GM23338 (cell line): Measurements from ENCODE around the gene NCL. TPM values are rescaled to one million over a fixed set of nuclear protein-coding genes. Genes with fewer than 3 reads are reported as not detected.

Experiments used
- ATAC-seq: fragments of 200-7000 bp; cut with Tn5 transposase; 3 replicates; pipeline ENCODE4 v1.9.1; 2020
- DNase-seq: peaks from one replicate; pipeline ENCODE4 v3.0.0-alpha.2; 2015; ENCODE audit warnings: low spot score
- H2AFZ ChIP-seq: fragments of 200-600 bp; sonication (generic); 2 replicates; pipeline ENCODE4 v1.8.0; 2016; ENCODE audit warnings: antibody characterized with exemption, mild to moderate bottlenecking, moderate library complexity
- H3F3A ChIP-seq: fragments of 200-600 bp; sonication (generic); replicated peaks from 2 replicates; pipeline ENCODE4 v1.8.0; 2017; ENCODE audit warnings: antibody characterized with exemption, mixed run types, low read depth
- H3K27ac ChIP-seq: fragments of 200-600 bp; sonication (generic); 2 replicates; pipeline ENCODE4 v1.6.1; 2016; ENCODE audit warnings: low read depth
- H3K27me3 ChIP-seq: fragments of 200-600 bp; sonication (generic); 2 replicates; pipeline ENCODE4 v1.8.0; 2016; ENCODE audit warnings: mild to moderate bottlenecking, mixed run types, moderate library complexity; ENCODE audit not compliant: insufficient read depth
- H3K36me3 ChIP-seq: fragments of 200-600 bp; sonication (generic); 2 replicates; pipeline ENCODE4 v1.8.0; 2016; ENCODE audit warnings: mild to moderate bottlenecking; ENCODE audit not compliant: insufficient read depth
- H3K4me1 ChIP-seq: fragments of 200-600 bp; sonication (generic); 2 replicates; pipeline ENCODE4 v1.8.0; 2016; ENCODE audit warnings: mild to moderate bottlenecking, moderate library complexity; ENCODE audit not compliant: insufficient read depth
- H3K4me2 ChIP-seq: fragments of 200-600 bp; sonication (generic); 2 replicates; pipeline ENCODE4 v1.7.1; 2017; ENCODE audit warnings: mixed run types
- H3K4me3 ChIP-seq: fragments of 200-600 bp; sonication (generic); 2 replicates; pipeline ENCODE4 v1.6.1; 2016; ENCODE audit warnings: mixed run types
- H3K79me2 ChIP-seq: fragments of 200-600 bp; sonication (generic); replicated peaks from 2 replicates; pipeline ENCODE4 v1.8.0; 2017; ENCODE audit warnings: mild to moderate bottlenecking; ENCODE audit not compliant: insufficient read depth
- H3K9me2 ChIP-seq: fragments of 200-600 bp; sonication (generic); 2 replicates; pipeline ENCODE4 v1.8.0; 2017; ENCODE audit not compliant: insufficient read depth
- H4K20me1 ChIP-seq: fragments of 200-600 bp; sonication (generic); replicated peaks from 2 replicates; pipeline ENCODE4 v1.8.0; 2017; ENCODE audit warnings: mild to moderate bottlenecking; ENCODE audit not compliant: insufficient read depth
- H3K27ac Mint-ChIP-seq: 2 replicates; pipeline ENCODE4 v1.8.0; 2020; ENCODE audit warnings: inconsistent platforms, mild to moderate bottlenecking, moderate library complexity, mixed read lengths
- H3K27me3 Mint-ChIP-seq: 3 replicates; pipeline ENCODE4 v1.8.0; 2022; ENCODE audit warnings: low read depth, mild to moderate bottlenecking, moderate library complexity, mixed read lengths, inconsistent platforms; ENCODE audit not compliant: insufficient read depth, poor library complexity
- H3K36me3 Mint-ChIP-seq: 3 replicates; pipeline ENCODE4 v1.8.0; 2021; ENCODE audit warnings: low read depth, mild to moderate bottlenecking, inconsistent platforms, moderate library complexity, mixed read lengths
- H3K4me1 Mint-ChIP-seq: 3 replicates; pipeline ENCODE4 v1.8.0; 2020; ENCODE audit warnings: mild to moderate bottlenecking, inconsistent platforms, mixed read lengths
- H3K4me3 Mint-ChIP-seq: 3 replicates; pipeline ENCODE4 v1.8.0; 2021; ENCODE audit warnings: moderate library complexity, mild to moderate bottlenecking, inconsistent platforms, mixed read lengths
- H3K9me3 Mint-ChIP-seq: 3 replicates; pipeline ENCODE4 v1.8.0; 2020; ENCODE audit warnings: moderate library complexity, mild to moderate bottlenecking, inconsistent platforms, mixed read lengths
- CREB1 ChIP-seq: fragments of 250-450 bp; sonication (Bioruptor Pico); IDR thresholded peaks from 2 replicates; pipeline ENCODE4 v1.5.0; 2020; ENCODE audit warnings: low read depth, mild to moderate bottlenecking, moderate library complexity
- CTCF ChIP-seq, 2 experiments: fragments of 200-600 bp in 1 of 2; sonication (generic) in 1 of 2; conservative IDR thresholded peaks; 2 replicates each; pipeline versions ENCODE4 v1.5.1 to v1.6.1; 2016 to 2017; ENCODE audit warnings: antibody characterized with exemption in 2 of 2, low read depth in 2 of 2, mild to moderate bottlenecking in 2 of 2, moderate library complexity in 1 of 2
- EZH2 ChIP-seq: fragments of 200-600 bp; sonication (generic); IDR thresholded peaks from one replicate; pipeline ENCODE4 v1.8.0; 2017; ENCODE audit warnings: antibody characterized with exemption, mild to moderate bottlenecking, low read depth; ENCODE audit not compliant: unreplicated experiment
- EZH2phosphoT487 ChIP-seq: fragments of 200-600 bp; sonication (generic); IDR thresholded peaks from one replicate; pipeline ENCODE4 v1.8.1; 2018; ENCODE audit warnings: antibody characterized with exemption; ENCODE audit not compliant: unreplicated experiment
- JUNB ChIP-seq: IDR thresholded peaks from one replicate; pipeline ENCODE4 v1.6.1; 2016; ENCODE audit warnings: antibody characterized with exemption; ENCODE audit not compliant: unreplicated experiment
- NANOG ChIP-seq: IDR thresholded peaks from 2 replicates; pipeline ENCODE4 v1.6.1; 2016; ENCODE audit warnings: antibody characterized with exemption, borderline replicate concordance
- POLR2AphosphoS5 ChIP-seq: IDR thresholded peaks from 2 replicates; pipeline ENCODE4 v1.6.1; 2016; ENCODE audit warnings: antibody characterized with exemption, low read depth
- STAT1 ChIP-seq: IDR thresholded peaks from one replicate; pipeline ENCODE4 v1.6.1; 2016; ENCODE audit warnings: antibody characterized with exemption; ENCODE audit not compliant: unreplicated experiment
- ZNF114 ChIP-seq: fragments of 250-450 bp; sonication (Bioruptor Pico); IDR thresholded peaks from 2 replicates; pipeline ENCODE4 v1.5.0; 2020; ENCODE audit warnings: mild to moderate bottlenecking, moderate library complexity
- ZNF331 ChIP-seq: fragments of 250-450 bp; sonication (Bioruptor Pico); IDR thresholded peaks from 2 replicates; pipeline ENCODE4 v1.5.0; 2020; ENCODE audit warnings: low read depth, mild to moderate bottlenecking, moderate library complexity
- ZNF462 ChIP-seq: fragments of 250-450 bp; sonication (Bioruptor Pico); IDR thresholded peaks from 2 replicates; pipeline ENCODE4 v1.5.0; 2020; ENCODE audit warnings: mild to moderate bottlenecking, moderate library complexity
- polyA plus RNA-seq: library from polyadenylated mRNA; unstranded; fragments of >200 nt; fragmentation: Nextera tagmentation; extraction: Ambion mirVana; gene quantifications from 2 replicates; pipeline ENCODE4 v1.2.1, GENCODE V29; 2016
- total RNA-seq: library from RNA; depleted of rRNA; stranded (reverse); fragments of >200 nt; shearing (Covaris generic); gene quantifications from 2 replicates; pipeline ENCODE4 v1.2.3, GENCODE V29; 2014
- TF ChIP-seq, protein P1 (sequence below): IDR thresholded peaks from one replicate; pipeline ENCODE4 v1.6.1; 2018; ENCODE audit warnings: antibody characterized with exemption; ENCODE audit not compliant: unreplicated experiment
- TF ChIP-seq, protein P2 (sequence below): IDR thresholded peaks from 2 replicates; pipeline ENCODE4 v1.6.1; 2016; ENCODE audit warnings: antibody characterized with exemption

Gene NCL
- total and polyA plus RNA-seq, 2 experiments from 2014 or later, result 678 to 2,269 TPM

- Histone ChIP-seq H2AFZ (no peak overlapping the region), H3K27ac (no peak overlapping the region), H3K27me3 (no peaks in the 10 kb centered on the region), H3F3A (0 out of 2 replicates have a peak, but pooled peaks cover 10% of the 10 kb centered on the region), H3K4me2 (no peak overlapping the region), H3K36me3 (no peaks in the 10 kb centered on the region), H4K20me1 (no peaks in the 10 kb centered on the region), H3K9me2 (peaks cover 5% of the 10 kb centered on the region; the same call in 1 of the 2 replicates), H3K4me3 (no peak overlapping the region), H3K79me2 (no peaks in the 10 kb centered on the region), H3K4me1 (no peaks in the 10 kb centered on the region)
- Mint-ChIP-seq H3K4me1 (peaks cover 18% of the 10 kb centered on the region), H3K27me3 (peaks cover 18% of the 10 kb centered on the region), H3K27ac (no peak overlapping the region), H3K9me3 (peaks cover 9% of the 10 kb centered on the region; the same call in 2 of the 3 replicates), H3K4me3 (no peak overlapping the region), H3K36me3 (no peaks in the 10 kb centered on the region; the same call in 1 of the 3 replicates)
- DNase-seq (no peak), ATAC-seq (no peak)
- no peak for TF ChIP-seq ZNF462 (CRISPR knock-in tag)
- TF ChIP-seq ZNF331 (CRISPR knock-in tag), result no peak
- TF ChIP-seq POLR2AphosphoS5, result no peak
- TF ChIP-seq JUNB, result no peak
- TF ChIP-seq EZH2, result no peak
- TF ChIP-seq, protein P1, sequence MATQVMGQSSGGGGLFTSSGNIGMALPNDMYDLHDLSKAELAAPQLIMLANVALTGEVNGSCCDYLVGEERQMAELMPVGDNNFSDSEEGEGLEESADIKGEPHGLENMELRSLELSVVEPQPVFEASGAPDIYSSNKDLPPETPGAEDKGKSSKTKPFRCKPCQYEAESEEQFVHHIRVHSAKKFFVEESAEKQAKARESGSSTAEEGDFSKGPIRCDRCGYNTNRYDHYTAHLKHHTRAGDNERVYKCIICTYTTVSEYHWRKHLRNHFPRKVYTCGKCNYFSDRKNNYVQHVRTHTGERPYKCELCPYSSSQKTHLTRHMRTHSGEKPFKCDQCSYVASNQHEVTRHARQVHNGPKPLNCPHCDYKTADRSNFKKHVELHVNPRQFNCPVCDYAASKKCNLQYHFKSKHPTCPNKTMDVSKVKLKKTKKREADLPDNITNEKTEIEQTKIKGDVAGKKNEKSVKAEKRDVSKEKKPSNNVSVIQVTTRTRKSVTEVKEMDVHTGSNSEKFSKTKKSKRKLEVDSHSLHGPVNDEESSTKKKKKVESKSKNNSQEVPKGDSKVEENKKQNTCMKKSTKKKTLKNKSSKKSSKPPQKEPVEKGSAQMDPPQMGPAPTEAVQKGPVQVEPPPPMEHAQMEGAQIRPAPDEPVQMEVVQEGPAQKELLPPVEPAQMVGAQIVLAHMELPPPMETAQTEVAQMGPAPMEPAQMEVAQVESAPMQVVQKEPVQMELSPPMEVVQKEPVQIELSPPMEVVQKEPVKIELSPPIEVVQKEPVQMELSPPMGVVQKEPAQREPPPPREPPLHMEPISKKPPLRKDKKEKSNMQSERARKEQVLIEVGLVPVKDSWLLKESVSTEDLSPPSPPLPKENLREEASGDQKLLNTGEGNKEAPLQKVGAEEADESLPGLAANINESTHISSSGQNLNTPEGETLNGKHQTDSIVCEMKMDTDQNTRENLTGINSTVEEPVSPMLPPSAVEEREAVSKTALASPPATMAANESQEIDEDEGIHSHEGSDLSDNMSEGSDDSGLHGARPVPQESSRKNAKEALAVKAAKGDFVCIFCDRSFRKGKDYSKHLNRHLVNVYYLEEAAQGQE, result no peak
- no peak for TF ChIP-seq NANOG
- TF ChIP-seq, protein P2, sequence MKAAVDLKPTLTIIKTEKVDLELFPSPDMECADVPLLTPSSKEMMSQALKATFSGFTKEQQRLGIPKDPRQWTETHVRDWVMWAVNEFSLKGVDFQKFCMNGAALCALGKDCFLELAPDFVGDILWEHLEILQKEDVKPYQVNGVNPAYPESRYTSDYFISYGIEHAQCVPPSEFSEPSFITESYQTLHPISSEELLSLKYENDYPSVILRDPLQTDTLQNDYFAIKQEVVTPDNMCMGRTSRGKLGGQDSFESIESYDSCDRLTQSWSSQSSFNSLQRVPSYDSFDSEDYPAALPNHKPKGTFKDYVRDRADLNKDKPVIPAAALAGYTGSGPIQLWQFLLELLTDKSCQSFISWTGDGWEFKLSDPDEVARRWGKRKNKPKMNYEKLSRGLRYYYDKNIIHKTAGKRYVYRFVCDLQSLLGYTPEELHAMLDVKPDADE, result no peak
- TF ChIP-seq ZNF114 (CRISPR knock-in tag), result no peak
- TF ChIP-seq EZH2phosphoT487, result no peak
- TF ChIP-seq CTCF (conservative IDR thresholded peaks at IDR 0.05; ENCODE audit: low read depth in 2 of 2), result no peak
- no peak for TF ChIP-seq CREB1
- TF ChIP-seq STAT1, result no peak
These were observed 34.4 kb downstream of the NCL start for GRCh38 chr2:231429901-231430300.
